Adipocyte (in vitro differentiated cells): ENCODE measurements around the gene SETD9.

Source experiments
- DNase-seq: peaks from one replicate; pipeline ENCODE4 v3.0.0-alpha.2; 2015; ENCODE audit warnings: low read depth
- H3K27me3 ChIP-seq: replicated peaks from 2 replicates; pipeline ENCODE4 v1.7.0; 2013; ENCODE audit warnings: mild to moderate bottlenecking, low read length, moderate library complexity; ENCODE audit not compliant: control insufficient read depth, insufficient read depth
- H3K36me3 ChIP-seq: 2 replicates; pipeline ENCODE4 v1.7.0; 2013; ENCODE audit warnings: low read length, mild to moderate bottlenecking, moderate library complexity; ENCODE audit not compliant: control insufficient read depth, insufficient read depth, severe bottlenecking
- H3K4me1 ChIP-seq: 2 replicates; pipeline ENCODE4 v1.7.0; 2013; ENCODE audit warnings: mild to moderate bottlenecking, low read length, moderate library complexity; ENCODE audit not compliant: control insufficient read depth, insufficient read depth
- H3K4me3 ChIP-seq: 2 replicates; pipeline ENCODE4 v1.7.0; 2013; ENCODE audit warnings: mild to moderate bottlenecking, low read length, moderate library complexity
- H3K9ac ChIP-seq: 2 replicates; pipeline ENCODE4 v1.7.0; 2013; ENCODE audit warnings: mild to moderate bottlenecking, low read length, moderate library complexity
- H3K9me3 ChIP-seq: 2 replicates; pipeline ENCODE4 v1.7.0; 2013; ENCODE audit warnings: mild to moderate bottlenecking, low read length, moderate library complexity; ENCODE audit not compliant: control insufficient read depth

Gene SETD9

GRCh38 chr5:56941981-56942380, 32.6 kb downstream of the SETD9 start:
- Histone ChIP-seq H3K9me3 (no peaks in the 10 kb centered on the region), H3K36me3 (peaks cover 98% of the 10 kb centered on the region), H3K4me3 (no peak overlapping the region), H3K4me1 (peaks cover 6% of the 10 kb centered on the region), H3K27me3 (no peaks in the 10 kb centered on the region), H3K9ac (no peak overlapping the region)
- DNase-seq: peak; percentile 85

DNA sequence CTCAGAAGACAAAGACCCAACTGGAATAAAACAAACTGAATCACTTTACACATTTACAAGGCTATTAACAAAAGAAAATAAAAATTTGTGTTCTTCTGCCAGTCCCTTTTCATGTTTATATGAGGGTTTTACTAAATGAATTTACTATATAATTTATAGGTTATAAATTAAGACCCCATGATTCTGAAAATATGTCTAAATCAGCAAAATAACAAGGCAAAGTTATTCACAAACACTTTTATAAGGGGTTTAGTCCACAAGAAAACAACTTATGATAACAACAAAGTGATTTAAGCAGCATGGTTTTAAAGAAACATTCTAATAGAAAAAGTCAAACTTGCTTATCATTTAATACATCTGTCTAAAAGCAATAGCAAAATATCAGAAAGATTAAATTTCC, 37.7 kb downstream of the SETD9 start:
- H3K36me3 ChIP-seq: peaks cover 57% of the 10 kb centered on the region
- no peaks in the 10 kb centered on the region for H3K9me3 ChIP-seq
- peaks cover 18% of the 10 kb centered on the region for H3K4me1 ChIP-seq
- no peak for DNase-seq
- H3K27me3 ChIP-seq: no peaks in the 10 kb centered on the region
- H3K4me3 ChIP-seq: no peak overlapping the region
- H3K9ac ChIP-seq: no peak overlapping the region

DNA sequence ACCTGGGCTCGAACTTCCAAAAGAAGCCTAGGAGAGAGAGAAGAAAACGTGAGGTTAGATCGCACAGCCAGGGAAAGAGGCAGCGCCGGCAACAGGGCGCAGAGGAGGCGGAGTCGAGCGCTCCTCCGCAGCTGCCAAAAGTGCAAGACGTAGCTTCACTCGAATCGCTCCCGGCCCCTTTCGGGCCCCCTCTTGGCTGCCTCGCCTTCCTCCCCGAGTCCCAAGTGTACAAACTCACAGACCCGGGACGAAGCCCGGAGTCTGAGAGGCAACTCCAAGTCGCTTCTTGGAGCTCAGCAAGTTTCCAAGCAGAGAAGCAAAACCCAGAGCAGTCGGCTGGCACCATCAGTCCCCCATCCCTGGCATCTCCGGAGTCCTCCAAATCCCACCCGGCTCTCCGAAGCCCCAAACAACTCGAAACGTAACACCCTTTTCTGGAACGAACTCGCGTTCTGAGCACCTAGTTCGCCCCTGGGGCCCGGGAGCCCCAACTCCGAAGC, 41.3 kb downstream of the SETD9 start:
- peaks cover 19% of the 10 kb centered on the region for H3K4me1 ChIP-seq
- peak overlapping the region; percentile 92 for H3K4me3 ChIP-seq
- H3K27me3 ChIP-seq: no peaks in the 10 kb centered on the region
- peak overlapping the region; percentile 93 for H3K9ac ChIP-seq
- DNase-seq: peak; percentile 96
- peaks cover 23% of the 10 kb centered on the region for H3K36me3 ChIP-seq
- H3K9me3 ChIP-seq: no peaks in the 10 kb centered on the region

DNA sequence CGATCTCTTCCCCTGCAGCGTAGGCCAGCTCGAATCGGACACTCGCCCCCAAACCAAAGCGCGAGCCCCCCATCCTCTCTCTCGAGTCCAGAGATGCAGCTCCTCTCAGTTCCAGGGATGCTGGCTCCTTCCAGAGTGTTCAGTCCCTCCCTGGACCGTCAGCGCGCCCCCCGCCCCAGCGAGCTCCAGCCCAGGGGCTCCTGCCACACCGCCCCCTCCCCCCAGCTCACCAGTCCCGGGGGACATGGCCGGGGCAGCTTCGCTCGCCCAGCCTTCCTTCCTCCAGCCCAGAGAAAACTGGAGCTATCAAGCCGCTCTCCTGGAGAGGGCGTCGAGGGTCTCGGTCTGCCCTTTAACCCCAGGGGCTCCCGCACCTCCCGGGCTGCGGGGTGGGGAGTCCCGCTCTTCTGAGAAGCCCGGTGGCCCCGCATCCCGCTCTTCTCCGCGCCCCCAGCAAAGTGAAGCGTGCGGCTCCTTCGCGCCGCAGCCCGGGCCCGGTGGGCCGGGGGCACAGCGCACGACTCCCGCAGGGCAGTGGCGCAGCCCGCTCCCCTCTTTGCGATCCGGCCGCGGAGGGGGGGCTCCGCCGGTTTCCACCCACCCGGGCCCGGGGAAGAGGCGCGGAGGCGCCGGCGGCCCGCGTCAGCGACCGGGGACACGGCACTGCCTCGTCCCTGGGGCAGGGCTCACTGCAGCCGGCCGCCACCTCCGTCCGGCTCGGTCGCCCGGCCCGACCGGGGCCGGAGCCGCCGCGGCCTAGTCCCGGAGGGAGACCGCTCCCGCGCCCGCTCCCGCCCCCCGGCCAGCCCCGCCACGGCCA, 41.9 kb downstream of the SETD9 start:
- peak overlapping the region; percentile 92 for H3K4me3 ChIP-seq
- peaks cover 17% of the 10 kb centered on the region for H3K36me3 ChIP-seq
- DNase-seq: peak; percentile 56

DNA sequence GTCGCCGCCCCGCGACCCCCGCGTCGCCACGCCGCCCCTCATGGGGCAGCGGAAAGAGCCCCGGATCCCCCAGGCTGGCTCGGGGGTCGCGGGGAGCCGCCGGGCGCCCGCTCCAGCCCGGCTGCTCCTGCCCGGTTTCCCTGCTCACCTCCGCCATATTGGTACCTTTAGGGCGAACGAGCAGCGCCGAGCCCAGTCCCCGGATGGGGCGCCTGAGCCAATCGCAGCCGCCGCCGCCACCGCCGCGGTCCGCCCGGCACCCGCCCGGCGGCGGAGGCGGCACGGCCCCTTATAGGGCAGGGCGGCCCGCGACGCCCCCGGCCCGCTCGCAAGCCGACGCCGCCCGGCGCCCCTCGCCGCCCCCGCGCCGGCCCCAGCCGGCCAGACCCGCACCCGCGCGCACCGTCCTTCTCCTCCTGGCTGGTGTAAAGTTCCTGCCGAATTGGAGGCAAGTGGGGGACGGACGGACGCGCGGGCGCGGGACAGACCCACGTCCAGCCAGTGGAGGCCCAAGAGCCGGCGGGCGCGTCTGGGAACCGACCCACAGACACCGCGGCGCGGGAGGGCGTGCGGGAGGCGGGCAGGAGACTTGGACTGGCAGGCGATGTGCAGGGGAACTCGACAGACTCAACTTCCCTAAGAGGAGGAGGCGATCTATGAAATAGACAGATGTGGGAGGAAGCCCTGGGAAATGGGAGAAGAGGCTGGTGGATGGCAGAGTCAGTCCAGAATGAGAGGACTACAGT, 42.7 kb downstream of the SETD9 start, which contains the start of gene MIER3:
MIER3 (minus strand) TSS at position 178 of the 746 bp plus-strand sequence; CDS start at position 157, 21 bp downstream.
- H3K4me1 ChIP-seq: peaks cover 19% of the 10 kb centered on the region
- peaks cover 10% of the 10 kb centered on the region for H3K36me3 ChIP-seq
- peaks cover 4% of the 10 kb centered on the region for H3K27me3 ChIP-seq
- peak within 1 kb of the TSS; percentile 93 for H3K9ac ChIP-seq
- H3K9me3 ChIP-seq: no peaks in the 10 kb centered on the region
- peak within 1 kb of the TSS; percentile 92 for H3K4me3 ChIP-seq
- peak; percentile 95 for DNase-seq

More for the DNA sequence above, 41.9 kb downstream of the SETD9 start:
- no peaks in the 10 kb centered on the region for H3K27me3 ChIP-seq
- H3K9me3 ChIP-seq: no peaks in the 10 kb centered on the region
- peak overlapping the region; percentile 93 for H3K9ac ChIP-seq
- peaks cover 19% of the 10 kb centered on the region for H3K4me1 ChIP-seq

DNA sequence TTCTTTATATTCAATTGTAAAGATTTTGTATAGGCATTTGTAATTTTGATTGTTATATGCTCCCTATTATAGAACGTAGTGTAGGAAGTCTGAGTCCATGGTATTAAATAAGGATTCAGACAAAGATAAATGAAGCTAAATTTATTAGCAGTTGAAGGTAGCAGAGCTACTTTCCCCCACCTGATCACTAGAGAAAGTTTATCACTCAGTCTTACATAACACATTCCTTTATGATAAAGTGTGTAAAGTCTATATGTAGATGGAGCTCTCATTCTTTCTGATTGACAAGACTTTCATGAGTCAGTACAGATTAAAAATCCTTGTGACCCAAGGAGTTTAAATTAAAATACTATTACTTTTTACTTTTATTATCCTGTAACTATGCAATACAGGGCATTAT, 44.9 kb downstream of the SETD9 start:
- Histone ChIP-seq H3K4me3 (no peak overlapping the region), H3K9me3 (no peaks in the 10 kb centered on the region), H3K9ac (no peak overlapping the region), H3K27me3 (peaks cover 4% of the 10 kb centered on the region), H3K4me1 (peaks cover 17% of the 10 kb centered on the region), H3K36me3 (peaks cover 3% of the 10 kb centered on the region)
- no peak for DNase-seq

DNA sequence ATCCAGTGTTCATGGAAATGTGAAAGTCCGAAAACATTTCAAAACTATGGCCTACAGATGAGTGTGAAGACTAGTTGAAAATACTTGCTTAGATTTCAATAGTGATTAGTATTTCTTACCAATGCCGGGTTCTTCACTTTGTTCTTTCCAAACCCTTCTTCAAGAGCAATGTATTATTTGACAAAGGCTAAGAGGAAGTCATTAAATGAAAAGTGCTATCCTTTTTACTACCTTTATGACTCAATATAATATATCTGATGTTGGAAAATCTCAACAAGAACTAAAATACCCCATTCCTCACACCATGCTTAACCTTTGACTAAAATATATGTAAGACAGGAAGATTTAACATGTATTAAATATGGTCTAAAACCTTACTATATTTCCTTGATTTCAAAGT, 49.2 kb downstream of the SETD9 start:
- H3K27me3 ChIP-seq: peaks cover 37% of the 10 kb centered on the region
- H3K9me3 ChIP-seq: no peaks in the 10 kb centered on the region
- H3K9ac ChIP-seq: no peak overlapping the region
- H3K36me3 ChIP-seq: no peaks in the 10 kb centered on the region
- no peak overlapping the region for H3K4me3 ChIP-seq
- no peak for DNase-seq
- no peaks in the 10 kb centered on the region for H3K4me1 ChIP-seq

DNA sequence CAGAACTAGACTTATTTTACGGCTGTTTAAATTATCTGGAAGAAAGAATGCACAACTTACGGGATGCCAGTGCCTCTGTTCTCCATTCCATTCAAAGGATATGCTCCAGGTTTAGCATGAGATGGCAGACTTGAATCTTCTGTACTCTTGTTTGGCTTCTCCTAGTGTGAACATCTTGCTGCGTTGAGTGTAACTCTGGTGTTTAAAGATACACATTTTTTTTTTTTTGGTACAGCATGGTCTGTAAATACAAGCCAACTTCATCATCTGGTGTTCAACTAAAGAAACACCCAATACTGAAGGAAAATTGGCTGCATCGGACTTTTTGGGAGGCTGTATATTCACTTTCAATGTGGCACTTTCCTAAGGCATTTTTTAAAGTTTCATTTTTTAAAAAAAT, 49.9 kb downstream of the SETD9 start:
- Histone ChIP-seq H3K4me3 (no peak overlapping the region), H3K36me3 (no peaks in the 10 kb centered on the region), H3K9ac (no peak overlapping the region), H3K9me3 (no peaks in the 10 kb centered on the region), H3K27me3 (peaks cover 42% of the 10 kb centered on the region), H3K4me1 (no peaks in the 10 kb centered on the region)
- DNase-seq: no peak

- Histone ChIP-seq H3K27me3 (peaks cover 57% of the 10 kb centered on the region), H3K4me1 (no peaks in the 10 kb centered on the region), H3K9me3 (no peaks in the 10 kb centered on the region), H3K36me3 (no peaks in the 10 kb centered on the region), H3K9ac (no peak overlapping the region), H3K4me3 (no peak overlapping the region)
- no peak for DNase-seq
These were observed 52.4 kb downstream of the SETD9 start for GRCh38 chr5:56961746-56962145.

DNA sequence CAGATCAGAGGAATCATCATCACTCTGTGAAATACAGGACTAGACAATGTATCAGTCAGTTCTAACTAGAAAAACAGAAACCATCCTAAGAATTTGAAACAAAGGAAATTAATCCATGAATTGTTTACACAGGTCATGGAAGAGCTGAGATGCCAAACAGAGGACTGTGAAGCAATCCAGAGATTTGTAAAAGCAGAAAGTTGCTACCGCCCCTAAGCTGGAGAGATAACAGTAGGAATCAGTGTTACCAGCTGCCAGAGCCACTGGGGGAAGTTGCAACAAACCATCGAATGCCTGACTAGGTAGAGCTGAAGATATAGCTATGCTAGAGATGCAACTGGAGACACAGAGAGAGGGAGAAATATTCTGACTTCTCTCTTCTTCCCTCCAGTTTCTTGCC, 52.9 kb downstream of the SETD9 start:
- peaks cover 59% of the 10 kb centered on the region for H3K27me3 ChIP-seq
- H3K9ac ChIP-seq: no peak overlapping the region
- no peaks in the 10 kb centered on the region for H3K36me3 ChIP-seq
- no peak overlapping the region for H3K4me3 ChIP-seq
- DNase-seq: no peak
- H3K9me3 ChIP-seq: no peaks in the 10 kb centered on the region
- H3K4me1 ChIP-seq: no peaks in the 10 kb centered on the region

- Histone ChIP-seq H3K9ac (no peak overlapping the region), H3K27me3 (peaks cover 63% of the 10 kb centered on the region), H3K4me3 (no peak overlapping the region), H3K4me1 (no peaks in the 10 kb centered on the region), H3K9me3 (no peaks in the 10 kb centered on the region), H3K36me3 (no peaks in the 10 kb centered on the region)
- no peak for DNase-seq
These were observed 53.9 kb downstream of the SETD9 start for GRCh38 chr5:56963246-56963645.
